ENCODE measurements around the gene C1QTNF6.

Gene C1QTNF6

GRCh38 chr22:37138849-37139561 is 49.0 kb downstream of the C1QTNF6 start:
- H3K4me3 ChIP-seq (ENCODE audit: low read depth, low read length): no peak overlapping the region
- TF ChIP-seq CTCF (IDR thresholded peaks at IDR 0.05; ENCODE audit: insufficient read depth, low read depth, low read length, missing control alignments): no peak
- no peak for DNase-seq (ENCODE audit: low read depth)

DNA sequence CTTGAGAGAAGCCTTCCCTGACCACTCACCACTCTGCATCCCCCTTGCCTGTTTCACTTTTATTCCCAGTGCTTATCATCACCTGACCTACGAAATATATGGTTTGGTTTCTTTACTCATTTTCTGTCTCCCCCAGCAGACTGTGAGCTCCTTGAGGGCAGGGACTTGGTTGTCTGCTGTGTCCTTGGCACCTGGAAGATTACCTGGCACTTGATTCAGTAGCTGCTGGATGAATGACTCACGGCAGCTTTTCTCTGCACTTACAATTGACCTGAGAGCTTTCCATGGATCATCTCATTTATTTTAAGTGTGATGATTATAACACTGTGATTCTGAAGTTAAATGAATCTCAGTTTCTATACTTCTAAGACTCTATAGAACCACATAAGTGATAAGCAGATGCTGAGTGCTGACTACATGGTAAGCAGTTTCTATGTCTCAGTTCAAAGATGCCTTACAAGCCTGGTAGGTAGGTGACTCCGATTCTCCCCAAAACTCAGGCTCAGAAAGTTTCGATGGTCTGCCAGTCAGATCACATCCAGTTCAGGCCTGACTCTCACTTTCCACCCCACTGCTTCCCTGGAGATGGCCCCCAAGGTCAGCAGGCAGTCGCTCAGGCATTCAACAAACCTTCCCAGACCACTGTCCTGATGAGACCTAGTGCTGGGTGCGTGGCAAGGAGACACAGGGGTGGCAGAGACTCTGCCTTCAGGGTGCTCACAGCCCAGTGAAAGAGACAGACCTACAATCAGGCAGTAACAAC is 50.0 kb downstream of the C1QTNF6 start:
- DNase-seq (ENCODE audit: low read depth): no peak
- H3K4me3 ChIP-seq (ENCODE audit: low read depth, low read length): no peak overlapping the region
- no peak for TF ChIP-seq CTCF (IDR thresholded peaks at IDR 0.05; ENCODE audit: insufficient read depth, low read depth, low read length, missing control alignments)

- TF ChIP-seq CTCF (IDR thresholded peaks at IDR 0.05; ENCODE audit: insufficient read depth, low read depth, low read length, missing control alignments): no peak
- no peak overlapping the region for H3K4me3 ChIP-seq (ENCODE audit: low read depth, low read length)
- no peak for DNase-seq (ENCODE audit: low read depth)
Measured at GRCh38 chr22:37137131-37137530, 50.9 kb downstream of the C1QTNF6 start.

DNA sequence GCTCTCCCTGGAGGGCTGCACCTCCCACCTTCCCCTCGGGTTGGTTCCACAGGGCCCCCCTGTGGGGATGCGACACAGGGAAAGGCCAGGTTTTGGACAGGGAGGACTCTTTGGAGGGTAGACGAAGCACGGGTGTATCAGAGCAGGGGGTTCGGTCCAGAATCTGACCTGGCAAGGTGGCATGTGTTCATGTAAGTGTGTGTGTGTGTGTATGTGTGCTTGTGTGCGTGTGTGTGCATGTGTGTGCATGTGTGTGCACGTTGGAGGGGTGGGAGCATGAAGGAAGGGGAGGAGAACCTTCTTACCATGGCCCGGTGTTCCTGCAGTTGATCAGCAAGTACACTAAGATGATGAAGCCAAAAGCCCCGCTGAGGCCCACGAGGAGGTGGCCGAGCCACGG is 53.0 kb downstream of the C1QTNF6 start:
- TF ChIP-seq CTCF (IDR thresholded peaks at IDR 0.05; ENCODE audit: insufficient read depth, low read depth, low read length, missing control alignments): no peak
- no peak for DNase-seq (ENCODE audit: low read depth)
- H3K4me3 ChIP-seq (ENCODE audit: low read depth, low read length): no peak overlapping the region

GRCh38 chr22:37133304-37134018 is 54.6 kb downstream of the C1QTNF6 start:
- no peak for DNase-seq (ENCODE audit: low read depth)
- H3K4me3 ChIP-seq (ENCODE audit: low read depth, low read length): no peak overlapping the region
- no peak for TF ChIP-seq CTCF (IDR thresholded peaks at IDR 0.05; ENCODE audit: insufficient read depth, low read depth, low read length, missing control alignments)

DNA sequence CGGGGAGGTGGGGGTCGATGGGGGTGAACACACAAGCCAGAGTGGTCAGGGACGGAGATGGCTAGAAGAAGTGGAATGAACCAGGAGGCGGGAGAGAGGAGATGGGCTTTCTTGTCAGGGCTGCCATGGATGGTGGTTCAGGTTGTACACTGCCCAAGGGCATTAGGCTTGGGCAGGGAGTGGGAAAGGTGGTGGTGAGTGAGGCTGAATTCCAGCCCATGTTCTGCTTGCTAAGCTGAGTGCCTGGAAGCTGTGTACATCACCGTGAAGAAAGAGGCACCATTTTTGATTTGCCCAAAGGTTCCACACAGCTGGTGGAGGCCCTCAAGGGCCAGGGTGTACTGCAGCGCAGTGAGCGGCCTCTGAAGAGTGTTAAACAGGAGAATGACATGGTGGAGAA is 55.3 kb downstream of the C1QTNF6 start:
- DNase-seq (ENCODE audit: low read depth): no peak
- no peak overlapping the region for H3K4me3 ChIP-seq (ENCODE audit: low read depth, low read length)
- TF ChIP-seq CTCF (IDR thresholded peaks at IDR 0.05; ENCODE audit: insufficient read depth, low read depth, low read length, missing control alignments): no peak

Data from GM12865 (cell line).